ENCODE data around the gene METTL23.
A peak's percentile ranks its signal among the peaks of the same experiment; 100 is the strongest.
"Not testable (repeated sequence)": the region's sequence is repeated elsewhere in the genome, so short reads cannot be mapped to it uniquely, and the experiment has no call there.

METTL23 gene

DNA sequence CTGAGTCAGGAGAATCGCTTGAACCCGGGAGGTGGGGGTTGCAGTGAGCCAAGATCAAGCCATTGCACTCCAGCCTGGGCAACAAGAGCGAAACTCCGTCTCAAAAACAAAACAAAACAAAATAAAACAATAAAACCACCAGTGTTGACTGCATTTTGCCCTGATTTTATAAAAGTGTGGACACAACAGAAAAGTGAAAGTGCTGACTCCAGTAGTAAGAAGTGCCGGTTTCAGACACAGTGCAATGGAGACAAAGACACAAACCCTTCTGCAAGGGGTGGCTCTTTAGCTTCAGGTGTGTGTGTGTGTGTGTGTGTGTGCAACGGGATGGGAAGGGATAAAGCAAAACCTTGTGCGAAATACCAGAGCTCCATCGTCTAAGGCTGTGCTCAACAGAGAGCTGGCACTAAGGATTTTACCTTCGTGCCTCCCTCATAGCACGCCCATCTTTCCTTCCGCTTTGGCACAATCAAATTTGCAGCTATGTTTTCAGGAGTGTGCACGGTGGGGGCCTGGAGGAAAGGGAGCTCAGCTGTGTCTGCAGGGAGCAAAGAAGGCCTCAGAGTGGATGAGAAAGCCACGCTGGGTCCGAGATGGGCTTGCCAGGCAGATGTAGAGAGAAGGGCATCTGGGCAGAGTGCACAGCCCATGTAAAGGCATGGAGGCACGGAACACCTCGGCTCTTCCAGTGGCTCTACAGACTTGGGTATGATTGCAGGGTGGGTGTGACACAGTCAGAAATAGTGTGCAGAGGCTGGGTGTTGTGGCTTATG is 31.4 kb upstream of the METTL23 start:
- no peak for ATAC-seq

GRCh38 chr17:76696763-76697701 is 29.6 kb upstream of the METTL23 start:
- no peak for ATAC-seq

DNA sequence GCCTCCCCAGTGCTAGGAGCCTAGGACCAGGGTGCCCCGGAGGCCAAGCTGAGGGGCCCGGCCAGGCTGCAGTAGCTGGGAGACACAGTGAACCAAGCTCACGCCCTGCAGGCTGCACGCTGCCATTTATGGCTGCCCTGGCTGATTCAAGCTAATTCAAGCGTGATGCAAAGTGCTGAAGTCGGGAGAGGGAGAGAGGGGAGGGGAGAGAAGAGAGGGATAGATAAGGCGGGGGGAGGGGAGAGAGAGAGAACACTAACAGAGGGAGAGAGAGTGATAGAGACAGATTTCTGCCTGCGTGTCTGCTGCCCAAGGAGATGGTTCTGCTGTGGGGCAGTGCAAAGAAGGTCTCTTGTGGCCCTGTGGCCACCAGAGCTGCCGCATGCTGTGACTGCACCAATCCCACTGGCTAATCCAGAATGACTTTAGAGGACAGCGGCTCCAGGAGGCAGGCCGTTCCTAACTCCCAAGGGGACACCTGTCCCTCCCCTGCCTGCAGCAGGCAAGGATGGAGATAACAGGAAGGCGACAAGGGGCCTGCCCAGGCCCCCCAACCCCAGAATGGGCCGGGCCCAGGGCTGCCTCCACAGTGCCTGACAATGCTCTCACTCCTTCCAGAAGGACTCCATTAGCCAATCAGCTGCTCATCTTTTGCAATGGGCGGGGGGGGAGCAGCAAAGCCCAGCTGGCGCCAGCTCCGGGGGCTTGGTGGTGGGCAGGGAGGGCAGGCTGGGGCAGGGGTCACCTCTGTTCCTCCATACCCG is 28.8 kb upstream of the METTL23 start:
- no peak for ATAC-seq

DNA sequence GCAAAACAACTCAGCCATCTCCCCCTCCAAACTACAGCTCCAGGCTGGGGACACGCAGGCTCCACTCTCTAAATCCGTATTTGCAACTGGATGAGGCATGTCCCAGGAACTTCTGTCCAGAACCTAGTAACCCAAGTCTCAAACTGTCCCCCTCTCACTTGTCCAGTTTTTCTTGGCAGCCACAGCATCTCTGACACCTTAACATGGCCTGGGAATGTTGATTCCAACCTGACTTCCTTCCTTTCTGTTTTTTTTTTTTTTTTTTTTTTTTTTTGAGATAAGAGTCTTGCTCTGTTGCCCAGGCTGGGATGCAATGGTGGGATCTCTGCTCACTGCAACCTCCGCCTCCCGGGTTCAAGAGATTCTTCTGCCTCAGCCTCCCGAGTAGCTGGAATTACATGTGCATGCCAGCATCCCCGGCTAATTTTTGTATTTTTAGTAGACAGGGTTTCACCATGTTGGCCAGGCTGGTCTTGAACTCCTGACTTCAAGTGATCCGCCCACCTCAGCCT is 28.1 kb upstream of the METTL23 start:
- ATAC-seq: not testable (repeated sequence)

GRCh38 chr17:76700270-76700616 is 26.4 kb upstream of the METTL23 start:
- ATAC-seq: no peak

DNA sequence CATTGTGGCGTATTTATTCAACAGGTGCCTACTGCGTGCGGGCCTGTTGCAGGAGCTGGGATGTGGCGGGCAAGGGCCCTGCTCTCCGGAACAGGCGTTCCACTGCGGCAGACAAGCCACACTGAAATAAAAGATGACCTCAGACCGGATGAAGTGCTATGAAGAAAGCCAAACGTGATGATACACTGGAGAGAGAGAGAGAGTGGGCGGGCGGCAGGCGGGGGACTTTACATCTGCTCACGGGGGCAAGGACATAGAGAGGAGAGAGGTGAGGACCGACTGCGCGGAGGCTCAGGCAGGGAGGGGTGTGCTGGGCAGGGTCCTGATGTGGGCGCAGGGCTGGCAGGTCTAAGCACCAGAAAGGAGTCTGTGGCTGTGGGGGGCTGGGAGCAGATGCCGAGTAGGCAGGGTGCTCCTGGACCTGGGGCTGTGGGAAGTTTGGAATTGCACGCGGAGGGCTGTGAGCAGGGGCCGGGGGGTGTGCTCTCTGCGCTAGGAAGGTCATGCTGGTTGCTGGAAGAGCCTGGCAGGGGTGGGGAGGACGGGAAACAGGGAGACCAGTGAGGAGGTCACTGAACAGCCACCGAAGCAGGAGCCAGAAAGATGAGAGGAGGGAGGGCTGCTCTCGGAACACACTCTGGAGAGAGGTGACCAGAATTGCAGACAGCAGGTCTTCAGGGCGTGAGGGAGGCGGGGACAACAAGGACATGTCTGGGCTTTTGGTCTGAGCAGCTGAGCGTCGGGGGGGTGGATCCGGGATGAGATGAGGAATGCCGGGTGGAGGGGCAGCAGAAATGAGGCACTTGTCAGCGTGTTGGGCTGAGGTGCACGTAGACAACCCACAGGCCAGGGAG is 25.8 kb upstream of the METTL23 start:
- ATAC-seq: no peak

DNA sequence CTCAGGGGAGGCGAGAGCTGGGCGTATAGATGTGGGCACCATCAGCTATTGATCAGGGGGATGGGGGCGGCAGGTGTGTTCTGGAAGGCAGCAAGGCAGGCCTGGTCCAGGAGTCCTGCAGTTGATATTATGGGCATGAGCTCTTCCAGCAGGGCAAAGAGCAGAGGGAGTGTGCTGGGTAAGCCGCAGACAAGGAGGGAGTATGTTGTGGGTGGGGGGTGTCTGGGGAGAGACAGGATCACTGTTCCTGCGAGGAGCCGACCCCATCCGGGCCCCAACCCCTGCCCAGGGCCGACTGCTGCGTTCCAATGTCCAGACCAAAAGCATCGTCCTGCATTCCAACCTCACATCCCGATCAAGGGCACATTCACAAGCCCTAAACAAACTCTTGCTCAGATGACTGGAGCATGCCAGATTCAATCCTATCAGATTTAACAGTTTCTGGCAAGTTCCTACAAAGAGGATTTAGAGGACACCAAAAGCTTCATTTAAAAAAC is 25.1 kb upstream of the METTL23 start:
- no peak for ATAC-seq

- no peak for ATAC-seq
Observed at GRCh38 chr17:76702076-76702475, 24.6 kb upstream of the METTL23 start.

DNA sequence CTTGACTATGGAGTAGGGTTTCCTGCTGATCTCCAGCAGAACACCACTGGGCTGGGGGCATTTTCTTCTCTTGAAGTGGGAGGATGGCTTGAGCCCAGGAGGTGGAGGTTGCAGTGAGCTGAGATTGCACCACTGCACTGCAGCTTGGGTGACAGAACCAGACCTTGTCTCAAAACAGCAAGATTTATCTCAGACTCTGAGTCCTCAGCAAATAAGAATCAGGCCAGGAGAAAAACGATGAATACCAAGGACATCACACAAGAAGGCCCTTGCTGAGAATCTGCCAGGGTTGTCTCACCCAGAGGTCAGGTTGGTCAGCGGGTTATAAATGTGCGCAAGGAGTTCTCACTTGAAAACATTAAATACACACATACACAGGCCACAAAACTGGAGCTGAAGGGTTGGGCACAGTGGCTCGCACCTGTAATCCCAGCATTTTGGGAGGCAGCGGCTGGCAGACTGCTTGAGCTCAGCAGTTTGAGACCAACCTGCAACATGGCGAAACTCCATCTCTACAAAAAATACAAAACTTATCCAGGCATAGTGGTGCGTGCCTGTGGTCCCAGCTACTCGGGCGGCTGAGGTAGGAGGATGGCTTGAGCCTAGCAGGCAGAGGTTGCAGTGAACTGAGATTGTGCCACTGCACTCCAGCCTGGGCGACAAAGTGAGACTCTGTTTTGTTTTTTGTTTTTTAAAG is 23.6 kb upstream of the METTL23 start:
- no peak for ATAC-seq

GRCh38 chr17:76704805-76705204 is 21.8 kb upstream of the METTL23 start:
- ATAC-seq: no peak

DNA sequence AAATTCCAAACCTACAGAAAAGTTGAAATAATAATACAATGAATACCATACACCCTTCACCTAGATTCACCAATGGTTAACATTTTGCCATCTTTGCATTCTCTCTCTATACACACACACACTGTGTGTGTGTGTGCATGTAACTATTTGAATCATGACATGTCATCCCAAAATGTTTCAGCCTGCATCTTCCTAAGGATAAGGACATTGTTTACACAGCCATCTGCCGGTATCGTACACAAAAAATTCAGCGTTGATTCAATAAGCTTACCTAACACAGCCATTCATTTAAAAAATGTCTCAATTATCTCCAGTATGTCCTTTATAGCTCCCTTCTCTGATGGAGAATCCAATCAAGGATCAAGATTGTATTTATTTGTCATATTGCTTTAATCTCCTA is 19.8 kb upstream of the METTL23 start:
- ATAC-seq: no peak

- no peak for ATAC-seq
Observed at GRCh38 chr17:76707985-76708807, 18.4 kb upstream of the METTL23 start.

GRCh38 chr17:76709077-76709950 is 17.3 kb upstream of the METTL23 start:
- no peak for ATAC-seq

DNA sequence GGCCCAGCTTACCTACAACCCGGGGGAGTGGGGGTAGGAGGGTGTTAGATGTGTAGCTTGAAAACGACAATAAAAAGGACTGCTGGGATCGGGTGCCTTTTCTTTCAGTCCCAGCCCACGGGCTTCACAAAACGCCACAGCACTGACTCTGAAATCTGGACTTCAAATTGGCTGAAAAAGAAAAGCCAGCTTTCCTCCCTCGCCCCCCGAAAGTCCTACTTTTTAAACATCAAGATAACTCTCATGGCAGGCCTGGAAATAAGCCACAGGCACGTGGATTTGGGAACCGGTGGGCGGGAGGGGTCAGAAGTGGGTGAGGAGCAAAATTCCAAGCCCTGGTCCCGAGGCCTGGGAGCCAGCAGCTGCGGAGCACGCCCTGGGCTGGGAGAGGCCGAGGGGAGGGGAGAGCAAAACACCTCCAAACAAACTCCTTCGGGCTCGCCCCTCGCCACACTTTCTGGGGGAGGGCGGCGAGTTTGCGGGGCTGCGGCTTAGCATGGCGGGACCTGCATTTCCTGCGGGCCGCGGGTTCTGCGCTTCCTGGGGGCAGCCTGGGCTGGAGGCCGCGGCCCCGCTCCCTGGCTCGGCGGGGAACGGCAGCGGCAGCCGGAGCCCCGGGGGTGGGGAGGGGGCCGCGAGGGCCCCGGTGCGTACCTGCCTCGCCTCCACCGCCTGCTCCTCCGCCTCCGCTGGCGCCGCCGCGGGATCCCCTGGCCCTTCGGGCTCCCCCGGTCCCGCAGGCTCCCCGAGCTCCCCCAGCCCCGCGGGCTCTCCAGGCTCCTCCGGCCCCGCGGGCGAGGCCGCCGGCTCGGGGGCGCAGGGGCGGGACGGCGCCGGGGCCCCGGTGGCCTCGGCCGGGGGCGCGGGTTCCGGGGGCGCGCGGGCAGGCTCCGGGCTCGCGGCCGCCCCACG is 16.4 kb upstream of the METTL23 start:
- ATAC-seq: peak; percentile 34 to 37

DNA sequence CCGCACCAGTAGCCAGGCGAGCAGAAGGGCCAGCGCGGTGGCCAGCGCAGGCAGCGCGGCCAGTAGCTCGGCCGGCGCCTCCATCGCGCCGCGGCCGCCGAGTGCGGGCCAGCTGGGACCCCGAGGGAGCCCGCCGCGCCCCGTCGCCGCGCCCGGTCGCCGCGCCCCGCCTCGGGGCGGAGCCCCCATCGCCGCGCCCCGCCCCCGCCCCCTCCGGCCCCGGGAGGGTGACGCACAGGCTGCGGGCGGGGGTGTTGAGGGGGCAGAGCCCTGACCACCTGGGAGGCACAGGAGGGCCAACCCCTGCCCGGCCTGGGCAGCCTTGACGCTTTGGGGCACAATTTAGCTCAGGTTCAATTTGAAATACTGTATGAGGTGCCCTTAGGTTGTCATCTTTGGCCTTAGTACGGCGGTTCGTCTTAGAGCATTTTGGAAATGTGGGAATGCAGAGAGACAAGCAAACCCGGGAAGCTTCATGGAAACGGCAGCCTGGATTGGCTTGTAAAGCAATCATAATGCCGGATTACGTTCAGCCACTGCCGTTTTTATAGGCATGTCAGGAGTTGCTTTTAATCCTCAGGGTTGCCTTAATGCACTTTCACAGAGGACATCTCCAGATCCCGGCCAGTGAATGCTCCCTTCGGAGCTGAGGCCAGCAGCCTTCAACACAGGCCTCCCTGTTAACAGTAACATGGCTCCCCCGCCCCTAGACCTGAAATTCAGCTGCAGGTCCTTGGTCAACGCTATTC is 15.6 kb upstream of the METTL23 start, which contains the start of gene MXRA7:
MXRA7 (minus strand) TSS at position 103 of the 749 bp plus-strand sequence; CDS start at position 84, 19 bp downstream.
- peak; percentile 54 to 74 for ATAC-seq

DNA sequence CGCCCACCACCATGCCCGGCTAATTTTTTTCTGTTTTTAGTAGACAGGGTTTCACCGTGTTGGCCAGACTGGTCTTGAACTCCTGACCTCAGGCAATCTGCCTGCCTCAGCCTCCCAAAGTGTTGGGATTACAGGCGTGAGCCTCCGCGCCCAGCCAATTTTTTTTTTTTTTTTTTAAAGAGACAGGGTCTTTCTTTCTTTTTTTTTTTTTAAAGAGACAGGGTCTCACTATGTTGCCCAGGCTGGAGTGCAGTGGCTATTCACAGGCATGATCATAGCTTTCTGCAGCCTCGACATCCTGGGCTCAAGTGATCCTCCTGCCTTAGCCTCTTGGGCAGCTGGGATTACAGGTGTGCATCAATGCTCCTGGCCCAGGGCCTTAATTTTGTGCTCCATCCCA is 14.3 kb upstream of the METTL23 start:
- not testable (repeated sequence) for ATAC-seq

- ATAC-seq: no peak
Observed at GRCh38 chr17:76713765-76714164, 12.9 kb upstream of the METTL23 start.
